GM19023 (cell line): ENCODE data around the gene MRPL37.

ENCODE experiments used
- ATAC-seq: cut with Tn5 transposase; IDR thresholded peaks from one replicate; pipeline ENCODE4 v1.9.1; 2021; ENCODE audit warnings: mild to moderate bottlenecking, moderate library complexity; ENCODE audit not compliant: unreplicated experiment

The MRPL37 gene

DNA sequence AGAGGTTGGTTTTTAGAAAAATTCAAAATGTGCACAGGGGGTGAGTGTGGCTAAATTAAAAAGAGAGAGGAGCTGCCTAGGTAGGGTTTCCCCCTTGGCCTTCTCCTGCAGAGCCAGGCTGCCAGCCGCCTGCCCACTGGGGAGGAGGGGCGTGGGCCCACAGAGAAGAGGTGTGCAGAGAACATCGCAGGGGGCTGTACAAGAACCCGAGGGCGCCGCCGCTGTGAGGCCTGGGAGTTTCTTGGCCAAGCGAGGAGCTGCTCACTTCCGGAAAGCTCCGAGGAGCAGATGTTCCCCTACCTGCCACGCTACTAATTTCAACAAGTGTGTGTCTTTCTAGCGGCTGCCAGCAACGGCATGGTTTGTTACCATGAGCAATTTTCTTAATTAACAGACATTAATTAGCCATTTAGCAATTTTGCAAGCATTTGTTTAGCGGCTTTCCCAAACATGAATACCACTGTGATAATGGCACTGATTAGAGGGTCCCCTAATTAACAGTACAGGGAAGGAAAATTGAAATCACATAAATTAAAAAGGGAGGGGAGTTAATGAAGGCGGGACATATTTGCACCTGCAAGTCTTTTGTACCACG, 59.7 kb downstream of the MRPL37 start:
- ATAC-seq: no peak

DNA sequence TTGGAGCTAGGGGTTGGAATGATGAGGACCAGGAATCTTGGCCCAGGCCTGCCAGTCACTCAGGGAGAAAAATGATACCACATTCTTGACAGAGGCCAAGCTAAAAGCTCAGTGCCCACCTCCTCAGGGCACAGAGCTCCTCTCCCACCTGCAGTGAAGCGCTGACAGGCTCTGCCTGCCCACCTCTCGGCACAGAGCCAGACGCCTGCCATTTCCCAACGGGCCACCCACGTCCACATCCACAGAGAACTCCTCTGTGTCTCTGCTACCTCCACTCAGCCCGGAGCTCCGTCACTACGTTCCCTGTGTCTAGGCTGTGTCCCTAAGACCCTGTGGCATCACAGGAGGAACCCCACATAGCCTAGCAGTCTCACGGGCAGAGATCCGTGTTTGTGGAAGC, 60.8 kb downstream of the MRPL37 start:
- ATAC-seq: no peak

DNA sequence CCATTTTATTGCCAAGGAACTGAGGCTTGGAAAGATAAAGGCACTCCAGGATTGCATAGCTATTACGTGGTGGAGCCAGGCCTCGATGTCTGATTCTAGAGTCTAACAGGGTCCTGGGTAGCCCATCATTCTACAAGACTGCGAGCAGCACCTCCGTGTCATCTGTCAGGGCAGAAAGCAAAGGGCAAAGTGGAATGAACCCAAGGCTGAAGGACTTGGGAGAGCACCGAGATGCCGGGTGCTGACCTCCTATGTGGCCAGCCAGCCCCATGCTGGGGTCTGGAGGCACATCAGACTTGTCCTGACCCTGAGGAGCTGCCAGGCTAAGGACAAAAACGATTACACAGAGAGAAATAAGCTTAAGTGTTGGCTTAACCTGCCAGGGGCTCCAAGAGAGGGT, 62.3 kb downstream of the MRPL37 start:
- ATAC-seq: no peak

- no peak for ATAC-seq
Observed at GRCh38 chr1:54263601-54264226, 63.7 kb downstream of the MRPL37 start.

DNA sequence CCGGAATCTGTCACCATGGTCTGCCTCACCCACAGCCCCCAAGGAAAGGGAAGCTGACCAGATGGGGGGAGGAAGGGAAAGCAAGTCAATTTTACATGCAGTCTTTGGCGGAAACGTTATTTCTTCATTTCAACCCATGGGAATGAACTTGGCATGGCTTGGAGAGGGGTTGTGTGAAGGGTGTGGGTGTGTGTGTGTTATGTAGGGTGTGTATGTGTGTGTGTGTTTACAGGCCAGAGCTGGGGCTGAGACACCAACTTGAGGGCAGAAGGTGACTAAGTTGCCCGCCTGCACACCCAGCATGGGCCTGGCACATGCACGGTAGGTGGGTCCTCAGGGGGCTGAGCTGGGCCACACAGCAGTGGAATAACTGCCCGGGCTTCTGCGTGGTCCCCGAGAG, 65.2 kb downstream of the MRPL37 start:
- no peak for ATAC-seq

GRCh38 chr1:54265659-54266058, 65.7 kb downstream of the MRPL37 start:
- no peak for ATAC-seq

DNA sequence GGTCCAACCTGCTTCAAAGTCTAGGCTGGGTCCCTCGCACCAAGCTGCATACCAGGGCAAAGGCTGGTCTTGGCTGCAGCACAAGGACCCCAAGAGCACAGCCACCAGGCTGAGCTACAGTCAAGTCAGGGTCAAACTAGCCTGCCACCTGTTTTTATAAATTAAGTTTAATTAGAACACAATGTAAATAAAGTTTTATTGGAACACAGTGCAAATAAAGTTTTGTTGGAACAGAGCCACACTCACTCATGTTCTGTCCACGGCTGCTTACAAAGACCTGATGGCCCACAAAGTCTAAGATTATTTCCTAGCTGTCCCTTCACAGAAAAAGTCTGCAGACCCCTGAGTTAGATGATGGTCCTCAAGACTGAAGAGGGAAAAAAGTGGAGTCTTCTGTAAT, 66.2 kb downstream of the MRPL37 start:
- no peak for ATAC-seq

- ATAC-seq: no peak
Observed at GRCh38 chr1:54266908-54267307, 66.9 kb downstream of the MRPL37 start.
